GM18505 (cell line): ENCODE results near the gene CDRT15.

Experiments used
- ATAC-seq: cut with Tn5 transposase; IDR thresholded peaks from one replicate; pipeline ENCODE4 v1.9.1; 2021; ENCODE audit not compliant: unreplicated experiment
- POLR2A ChIP-seq: IDR thresholded peaks from 4 replicates; pipeline ENCODE4 v1.6.1; 2011; ENCODE audit warnings: borderline replicate concordance; ENCODE audit not compliant: insufficient read depth, insufficient read length; ENCODE audit errors: extremely low read depth

Gene CDRT15

GRCh38 chr17:14225254-14225980 lies 11.2 kb downstream of the CDRT15 start:
- ATAC-seq: no peak
- TF ChIP-seq POLR2A: no peak

GRCh38 chr17:14222611-14223010 lies 14.1 kb downstream of the CDRT15 start:
- no peak for ATAC-seq
- TF ChIP-seq POLR2A: no peak

GRCh38 chr17:14214271-14214670 lies 22.4 kb downstream of the CDRT15 start:
- TF ChIP-seq POLR2A: no peak
- ATAC-seq: no peak

- TF ChIP-seq POLR2A: no peak
- ATAC-seq: no peak
Observed at GRCh38 chr17:14212401-14212800, 24.3 kb downstream of the CDRT15 start.

GRCh38 chr17:14211801-14212200 lies 24.9 kb downstream of the CDRT15 start:
- no peak for TF ChIP-seq POLR2A
- ATAC-seq: no peak

- no peak for TF ChIP-seq POLR2A
- no peak for ATAC-seq
Observed at GRCh38 chr17:14211246-14211645, 25.4 kb downstream of the CDRT15 start.

GRCh38 chr17:14209215-14209614 lies 27.4 kb downstream of the CDRT15 start:
- no peak for ATAC-seq
- no peak for TF ChIP-seq POLR2A

GRCh38 chr17:14207791-14208190 lies 28.9 kb downstream of the CDRT15 start:
- no peak for ATAC-seq

GRCh38 chr17:14206891-14207290 lies 29.8 kb downstream of the CDRT15 start:
- TF ChIP-seq POLR2A: no peak
- no peak for ATAC-seq

More at GRCh38 chr17:14207791-14208190, 28.9 kb downstream of the CDRT15 start:
- TF ChIP-seq POLR2A: no peak

GRCh38 chr17:14205992-14206461 lies 30.6 kb downstream of the CDRT15 start:
- TF ChIP-seq POLR2A: no peak
- no peak for ATAC-seq

GRCh38 chr17:14205380-14205779 lies 31.3 kb downstream of the CDRT15 start:
- no peak for ATAC-seq

GRCh38 chr17:14204546-14204945 lies 32.1 kb downstream of the CDRT15 start:
- TF ChIP-seq POLR2A: no peak
- no peak for ATAC-seq

More at GRCh38 chr17:14205380-14205779, 31.3 kb downstream of the CDRT15 start:
- TF ChIP-seq POLR2A: no peak

- TF ChIP-seq POLR2A: no peak
- no peak for ATAC-seq
Observed at GRCh38 chr17:14204084-14204483, 32.6 kb downstream of the CDRT15 start.

- TF ChIP-seq POLR2A: no peak
- no peak for ATAC-seq
Observed at GRCh38 chr17:14203388-14203787, 33.3 kb downstream of the CDRT15 start.

GRCh38 chr17:14202388-14203166 lies 34.1 kb downstream of the CDRT15 start:
- ATAC-seq: no peak
- TF ChIP-seq POLR2A: no peak

- no peak for TF ChIP-seq POLR2A
- ATAC-seq: no peak
Observed at GRCh38 chr17:14201988-14202380, 34.7 kb downstream of the CDRT15 start.
